IMR-90 (cell line): ENCODE data around the gene CCL5. TPM values are rescaled to one million over a fixed set of nuclear protein-coding genes. Genes with fewer than 3 reads are reported as not detected.

ENCODE experiments used
- ATAC-seq: fragments of 200-7000 bp; cut with Tn5 transposase; 2 replicates; pipeline ENCODE4 v1.9.1; 2020; ENCODE audit warnings: low read depth, mild to moderate bottlenecking, moderate library complexity
- BruUV-seq: library from RNA; stranded (reverse); fragments of 400-500 nt; replicated peaks from 2 replicates; lab custom pipeline; 2021; lab: Mats Ljungman, UMichigan
- CTCF ChIA-PET: fragments of 300-600 bp; formaldehyde crosslinking; extraction: SDS; loops from one replicate; lab custom pipeline; 2021; ENCODE audit warnings: antibody characterized with exemption; lab: Yijun Ruan, JAX
- POLR2A ChIA-PET: fragments of 300-600 bp; sonication (Branson Sonifier 250); formaldehyde crosslinking; loops from one replicate; lab custom pipeline; 2022; ENCODE audit warnings: antibody characterized with exemption; ENCODE audit not compliant: unreplicated experiment; lab: Charles Lee
- DNase-seq: peaks from one replicate; pipeline ENCODE4 v3.0.0; 2013
- H2AFZ ChIP-seq: replicated peaks from 2 replicates; pipeline ENCODE3; 2013; ENCODE audit warnings: low read length, mild to moderate bottlenecking; ENCODE audit not compliant: poor library complexity
- H2AK5ac ChIP-seq: 2 replicates; pipeline ENCODE4 v1.6.1; 2013; ENCODE audit warnings: low read depth, low read length, inconsistent platforms
- H2AK9ac ChIP-seq: replicated peaks from 2 replicates; pipeline ENCODE3; 2013; ENCODE audit warnings: mild to moderate bottlenecking, low read depth, low read length, moderate library complexity; ENCODE audit not compliant: poor library complexity
- H2BK120ac ChIP-seq: 2 replicates; pipeline ENCODE4 v1.6.1; 2013; ENCODE audit warnings: low read depth, low read length, inconsistent platforms
- H2BK15ac ChIP-seq: 3 replicates; pipeline ENCODE4 v1.6.1; 2013; ENCODE audit warnings: low read depth, low read length, inconsistent platforms
- H2BK20ac ChIP-seq: 2 replicates; pipeline ENCODE4 v1.6.1; 2013; ENCODE audit warnings: low read depth, mild to moderate bottlenecking, inconsistent platforms, low read length, moderate library complexity
- H2BK5ac ChIP-seq: 2 replicates; pipeline ENCODE4 v1.6.1; 2013; ENCODE audit warnings: mild to moderate bottlenecking, low read depth, low read length, inconsistent platforms; ENCODE audit not compliant: poor library complexity, severe bottlenecking
- H3K14ac ChIP-seq: replicated peaks from 2 replicates; pipeline ENCODE4 v1.6.1; 2013; ENCODE audit warnings: low read depth, low read length, inconsistent platforms
- H3K18ac ChIP-seq: 2 replicates; pipeline ENCODE4 v1.6.1; 2013; ENCODE audit warnings: low read depth, low read length, control low read depth
- H3K23ac ChIP-seq: 2 replicates; pipeline ENCODE4 v1.6.1; 2013; ENCODE audit warnings: low read depth, low read length, inconsistent platforms
- H3K27ac ChIP-seq: 2 replicates; pipeline ENCODE4 v1.5.1; 2013; ENCODE audit warnings: mild to moderate bottlenecking, control low read depth, low read length; ENCODE audit not compliant: insufficient read depth
- H3K27me3 ChIP-seq: 2 replicates; pipeline ENCODE4 v1.6.1; 2013; ENCODE audit warnings: low read length; ENCODE audit not compliant: control insufficient read depth, insufficient read depth
- H3K36me3 ChIP-seq: 2 replicates; pipeline ENCODE4 v1.6.1; 2013; ENCODE audit warnings: low read length, mixed read lengths; ENCODE audit not compliant: control insufficient read depth, insufficient read depth
- H3K4ac ChIP-seq: 2 replicates; pipeline ENCODE4 v1.6.1; 2013; ENCODE audit warnings: low read depth, low read length, inconsistent platforms
- H3K4me1 ChIP-seq: 2 replicates; pipeline ENCODE4 v1.6.1; 2013; ENCODE audit warnings: low read length, mixed read lengths; ENCODE audit not compliant: control insufficient read depth, insufficient read depth
- H3K4me2 ChIP-seq: 2 replicates; pipeline ENCODE4 v1.6.1; 2013; ENCODE audit warnings: low read depth, mild to moderate bottlenecking, control low read depth, low read length, moderate library complexity
- H3K4me3 ChIP-seq: 2 replicates; pipeline ENCODE4 v1.5.1; 2013; ENCODE audit warnings: low read depth, mild to moderate bottlenecking, control low read depth, low read length, moderate library complexity; ENCODE audit not compliant: insufficient read depth
- H3K56ac ChIP-seq: 2 replicates; pipeline ENCODE4 v1.6.1; 2013; ENCODE audit warnings: low read length, inconsistent platforms; ENCODE audit not compliant: insufficient read depth; ENCODE audit errors: extremely low read depth
- H3K79me1 ChIP-seq, 2 experiments: 2 replicates each; pipeline ENCODE4 v1.6.1; 2013; ENCODE audit warnings: low read length in 2 of 2, inconsistent platforms in 1 of 2, low read depth in 1 of 2
- H3K9ac ChIP-seq: 2 replicates; pipeline ENCODE4 v1.6.1; 2013; ENCODE audit warnings: low read depth, low read length, control low read depth
- H3K9me1 ChIP-seq: 2 replicates; pipeline ENCODE4 v1.6.1; 2013; ENCODE audit warnings: low read length, inconsistent platforms; ENCODE audit not compliant: insufficient read depth
- H3K9me3 ChIP-seq: 2 replicates; pipeline ENCODE4 v1.6.1; 2013; ENCODE audit warnings: low read length; ENCODE audit not compliant: control insufficient read depth, insufficient read depth
- H4K20me1 ChIP-seq: 2 replicates; pipeline ENCODE4 v1.6.1; 2013; ENCODE audit warnings: low read length, inconsistent platforms; ENCODE audit not compliant: insufficient read depth
- H4K5ac ChIP-seq: 2 replicates; pipeline ENCODE4 v1.6.1; 2013; ENCODE audit warnings: mild to moderate bottlenecking, low read depth, low read length, control low read depth
- H4K8ac ChIP-seq, 2 experiments: 2 replicates each; pipeline ENCODE4 v1.6.1; 2013; ENCODE audit warnings: low read depth in 2 of 2, low read length in 2 of 2, control low read depth in 1 of 2, inconsistent platforms in 1 of 2
- H4K91ac ChIP-seq: 2 replicates; pipeline ENCODE4 v1.6.1; 2013; ENCODE audit warnings: low read depth, low read length, inconsistent platforms; ENCODE audit not compliant: insufficient read depth
- BHLHE40 ChIP-seq: fragments of 150-350 bp; IDR thresholded peaks from 2 replicates; pipeline ENCODE4 v1.6.1; 2016; ENCODE audit warnings: mild to moderate bottlenecking, low read depth, low read length
- CEBPB ChIP-seq: IDR thresholded peaks from 2 replicates; pipeline ENCODE4 v1.6.1; 2012; ENCODE audit warnings: low read depth, low read length, improper control_type of control experiment
- CHD1 ChIP-seq: IDR thresholded peaks from 2 replicates; pipeline ENCODE4 v1.6.1; 2012; ENCODE audit warnings: low read depth, low read length, improper control_type of control experiment
- FOS ChIP-seq: fragments of 150-350 bp; IDR thresholded peaks from 2 replicates; pipeline ENCODE4 v1.6.1; 2016; ENCODE audit warnings: low read depth, low read length
- MAFK ChIP-seq: IDR thresholded peaks from 2 replicates; pipeline ENCODE4 v1.6.1; 2012; ENCODE audit warnings: low read depth, low read length, improper control_type of control experiment
- MAZ ChIP-seq: IDR thresholded peaks from 2 replicates; pipeline ENCODE4 v1.6.1; 2012; ENCODE audit warnings: low read depth, mild to moderate bottlenecking, low read length, improper control_type of control experiment, moderate library complexity, borderline replicate concordance
- MXI1 ChIP-seq: IDR thresholded peaks from 2 replicates; pipeline ENCODE4 v1.6.1; 2012; ENCODE audit warnings: low read depth, mild to moderate bottlenecking, low read length, moderate library complexity, borderline replicate concordance
- NFE2L2 ChIP-seq: fragments of 150-350 bp; IDR thresholded peaks from 2 replicates; pipeline ENCODE4 v1.6.1; 2016; ENCODE audit warnings: low read depth, mild to moderate bottlenecking, low read length
- POLR2A ChIP-seq: IDR thresholded peaks from 2 replicates; pipeline ENCODE4 v1.6.1; 2012; ENCODE audit warnings: mild to moderate bottlenecking, low read depth, low read length
- RAD21 ChIP-seq: IDR thresholded peaks from 2 replicates; pipeline ENCODE4 v1.6.1; 2012; ENCODE audit warnings: low read length, improper control_type of control experiment
- RCOR1 ChIP-seq: IDR thresholded peaks from 2 replicates; pipeline ENCODE4 v1.6.1; 2012; ENCODE audit warnings: mild to moderate bottlenecking, low read length, improper control_type of control experiment; ENCODE audit not compliant: insufficient replicate concordance
- RFX5 ChIP-seq: IDR thresholded peaks from 2 replicates; pipeline ENCODE4 v1.8.0; 2012; ENCODE audit warnings: low read depth, mild to moderate bottlenecking, low read length, moderate library complexity
- SMC3 ChIP-seq: fragments of 150-350 bp; IDR thresholded peaks from 2 replicates; pipeline ENCODE4 v1.6.1; 2016; ENCODE audit warnings: low read depth, mild to moderate bottlenecking, antibody characterized with exemption, low read length, moderate library complexity
- WGBS, 2 experiments: methylation state at CpG; one replicate each; pipeline versions ENCODE4 v1.1.5 to v1.1.7; 2013; ENCODE audit warnings: missing lambda C conversion rate in 2 of 2; ENCODE audit not compliant: insufficient read length in 1 of 2; ENCODE audit errors: extremely low coverage in 2 of 2; 5-methylcytosine and 5-hydroxymethylcytosine counted together
- dilution Hi-C: fragments of 300-500 bp; cut with HindIII; formaldehyde crosslinking; loops from one replicate; pipeline ENCODE4 v1.14.3; 2018; ENCODE audit warnings: low sequenced_read_pairs; ENCODE audit not compliant: unreplicated experiment
- in situ Hi-C: fragments of 300-500 bp; cut with MboI; formaldehyde crosslinking; loops from 3 replicates; pipeline ENCODE4 v1.14.3; 2019; ENCODE audit warnings: low sequenced_read_pairs, inconsistent platforms, mixed read lengths
- intact Hi-C: fragments of 100-400 bp; cut with micrococcal nuclease; formaldehyde crosslinking; loops from 2 replicates; pipeline ENCODE4 v1.10.0; 2022
- polyA plus RNA-seq, 3 experiments: library from polyadenylated mRNA; depleted of rRNA; stranded (reverse); fragments of >200 nt; gene quantifications; 2 replicates each; pipeline ENCODE4 v1.2.3, GENCODE V29; 2012; ENCODE audit warnings: low replicate concordance in 1 of 3
- total RNA-seq: library from RNA; depleted of rRNA; stranded (reverse); fragments of >200 nt; gene quantifications from 2 replicates; pipeline ENCODE4 v1.2.3, GENCODE V29; 2012
- TF ChIP-seq, protein P1 (sequence below): fragments of 150-350 bp; IDR thresholded peaks from 2 replicates; pipeline ENCODE4 v1.6.1; 2017; ENCODE audit warnings: mild to moderate bottlenecking, antibody characterized with exemption, low read length, low read depth
- TF ChIP-seq, protein P2 (sequence below): conservative IDR thresholded peaks from 2 replicates; pipeline ENCODE4 v1.5.1; 2012; ENCODE audit warnings: mild to moderate bottlenecking, low read depth, low read length, improper control_type of control experiment

Gene CCL5
- total and polyA plus RNA-seq, 2 of the 4 experiments (the other 2 are of a cell fraction), result not detected

DNA sequence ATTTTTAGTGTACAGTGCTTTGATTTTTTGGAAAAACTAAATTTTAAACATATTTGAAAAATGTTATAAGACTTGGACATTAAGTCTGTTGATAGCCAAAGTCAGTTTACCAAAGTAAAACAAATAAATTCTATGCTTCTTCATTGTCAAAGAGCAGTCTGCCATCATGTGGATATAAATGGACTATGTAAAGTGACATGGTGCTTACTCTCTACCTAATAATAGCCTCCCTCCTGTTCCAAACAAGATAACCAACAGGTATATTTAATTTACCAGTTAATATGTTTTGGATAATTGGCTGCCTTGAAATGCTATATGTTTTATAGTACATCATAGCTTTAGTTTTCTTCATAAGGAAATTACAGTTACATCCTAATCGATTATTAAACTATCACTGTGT is 55.0 kb downstream of the CCL5 start:
- no peak overlapping the region for H3K4ac ChIP-seq
- peaks cover 12 to 20% of the 10 kb centered on the region in 2 experiments for H3K79me1 ChIP-seq
- peaks cover 1% of the 10 kb centered on the region; the same call in 1 of the 2 replicates for H4K20me1 ChIP-seq
- peaks cover 37% of the 10 kb centered on the region for H3K36me3 ChIP-seq
- H2BK20ac ChIP-seq, result no peak overlapping the region
- H2AK9ac ChIP-seq, result no peak overlapping the region
- ATAC-seq (no peak), DNase-seq (no peak)
- POLR2A ChIA-PET, result no interaction called here
- no peaks in the 10 kb centered on the region for H3K4me1 ChIP-seq
- H2BK120ac ChIP-seq, result no peak overlapping the region
- no peak overlapping the region for H3K9ac ChIP-seq
- H3K56ac ChIP-seq, result no peak overlapping the region
- H2BK15ac ChIP-seq, result no peak overlapping the region
- H3K4me3 ChIP-seq, result no peak overlapping the region
- CTCF ChIA-PET, result no interaction called here
- in situ Hi-C loops, result no loop called here
- no peaks in the 10 kb centered on the region for H3K9me1 ChIP-seq
- no peaks in the 10 kb centered on the region for H3K27me3 ChIP-seq
- no peak overlapping the region for H4K5ac ChIP-seq
- H3K4me2 ChIP-seq, result no peak overlapping the region
- intact Hi-C loops, result no loop called here
- no peak overlapping the region for H3K23ac ChIP-seq
- H3K27ac ChIP-seq, result no peak overlapping the region
- H2BK5ac ChIP-seq, result no peak overlapping the region
- no peak overlapping the region for H4K91ac ChIP-seq
- no peaks in the 10 kb centered on the region for H3K9me3 ChIP-seq
- no peak overlapping the region for H3K14ac ChIP-seq
- dilution Hi-C loops, result no loop called here
- TF ChIP-seq FOS (no peak), CEBPB (no peak), RAD21 (no peak), RCOR1 (no peak), POLR2A (no peak), MAFK (no peak), SMC3 (no peak), BHLHE40 (no peak), RFX5 (no peak), CHD1 (no peak), MAZ (no peak), NFE2L2 (no peak), MXI1 (no peak)
- TF ChIP-seq, protein P1, sequence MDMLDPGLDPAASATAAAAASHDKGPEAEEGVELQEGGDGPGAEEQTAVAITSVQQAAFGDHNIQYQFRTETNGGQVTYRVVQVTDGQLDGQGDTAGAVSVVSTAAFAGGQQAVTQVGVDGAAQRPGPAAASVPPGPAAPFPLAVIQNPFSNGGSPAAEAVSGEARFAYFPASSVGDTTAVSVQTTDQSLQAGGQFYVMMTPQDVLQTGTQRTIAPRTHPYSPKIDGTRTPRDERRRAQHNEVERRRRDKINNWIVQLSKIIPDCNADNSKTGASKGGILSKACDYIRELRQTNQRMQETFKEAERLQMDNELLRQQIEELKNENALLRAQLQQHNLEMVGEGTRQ, result no peak
- TF ChIP-seq, protein P2, sequence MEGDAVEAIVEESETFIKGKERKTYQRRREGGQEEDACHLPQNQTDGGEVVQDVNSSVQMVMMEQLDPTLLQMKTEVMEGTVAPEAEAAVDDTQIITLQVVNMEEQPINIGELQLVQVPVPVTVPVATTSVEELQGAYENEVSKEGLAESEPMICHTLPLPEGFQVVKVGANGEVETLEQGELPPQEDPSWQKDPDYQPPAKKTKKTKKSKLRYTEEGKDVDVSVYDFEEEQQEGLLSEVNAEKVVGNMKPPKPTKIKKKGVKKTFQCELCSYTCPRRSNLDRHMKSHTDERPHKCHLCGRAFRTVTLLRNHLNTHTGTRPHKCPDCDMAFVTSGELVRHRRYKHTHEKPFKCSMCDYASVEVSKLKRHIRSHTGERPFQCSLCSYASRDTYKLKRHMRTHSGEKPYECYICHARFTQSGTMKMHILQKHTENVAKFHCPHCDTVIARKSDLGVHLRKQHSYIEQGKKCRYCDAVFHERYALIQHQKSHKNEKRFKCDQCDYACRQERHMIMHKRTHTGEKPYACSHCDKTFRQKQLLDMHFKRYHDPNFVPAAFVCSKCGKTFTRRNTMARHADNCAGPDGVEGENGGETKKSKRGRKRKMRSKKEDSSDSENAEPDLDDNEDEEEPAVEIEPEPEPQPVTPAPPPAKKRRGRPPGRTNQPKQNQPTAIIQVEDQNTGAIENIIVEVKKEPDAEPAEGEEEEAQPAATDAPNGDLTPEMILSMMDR, result no peak
- no peak overlapping the region for H2AFZ ChIP-seq
- WGBS, 2 experiments, result no CpG with 5 or more reads among the region's 1 CpG
- H2AK5ac ChIP-seq, result no peak overlapping the region
- no TSS peak for BruUV-seq
- no peak overlapping the region for H3K18ac ChIP-seq
- H4K8ac ChIP-seq, result no peak overlapping the region
